ENCODE results near the gene IL17C. TPM values are rescaled to one million over a fixed set of nuclear protein-coding genes. Genes with fewer than 3 reads are reported as not detected.

The IL17C gene
- total RNA-seq, 2 experiments from 2014 or later = 0.86 TPM; not detected in 1

- DNase-seq (ENCODE audit: low spot score) = no peak
- Histone ChIP-seq H3K27ac (ENCODE audit: low read depth, low read length, poor library complexity, severe bottlenecking) (no peak overlapping the region), H2AFZ (ENCODE audit: low read length) (no peak overlapping the region), H3K4me2 (ENCODE audit: low read length) (no peak overlapping the region), H3K9me3 (ENCODE audit: low read length) (no peaks in the 10 kb centered on the region), H3K36me3 (ENCODE audit: insufficient read depth, low read length) (no peaks in the 10 kb centered on the region), H3K79me2 (ENCODE audit: insufficient read depth, low read depth, low read length) (no peaks in the 10 kb centered on the region), H3K4me3 (ENCODE audit: low read depth, low read length, poor library complexity, severe bottlenecking) (no peak overlapping the region), H3K4me1 (ENCODE audit: insufficient read depth, low read length, poor library complexity, severe bottlenecking) (peaks cover 41% of the 10 kb centered on the region), H4K20me1 (ENCODE audit: insufficient read depth, low read length) (no peaks in the 10 kb centered on the region), H3K9me2 (ENCODE audit: insufficient read depth, low read length) (no peaks in the 10 kb centered on the region)
- intact Hi-C loops (cut with micrococcal nuclease; ENCODE audit: unreplicated experiment) = no loop called here
- no TSS peak for BruUV-seq (replicated peaks)
- POLR2A ChIA-PET = interaction anchor here (0.7 kb wide), 1 partner anchor 305 kb away, joined by 4 read pairs; no protein-coding TSS in a partner anchor
- CTCF ChIA-PET (ENCODE audit: unreplicated experiment) = no interaction called here
- TF ChIP-seq EZH2phosphoT487 (IDR thresholded peaks at IDR 0.05; ENCODE audit: borderline replicate concordance, low read depth, low read length) (no peak), CTCF (conservative IDR thresholded peaks at IDR 0.05; ENCODE audit: low read length) (no peak)
Observed at GRCh38 chr16:88687676-88688012, 49.3 kb downstream of the IL17C start.

GRCh38 chr16:88688013-88688778, 49.8 kb downstream of the IL17C start:
- no peaks in the 10 kb centered on the region for H4K20me1 ChIP-seq (ENCODE audit: insufficient read depth, low read length)
- CTCF ChIA-PET (ENCODE audit: unreplicated experiment) = no interaction called here
- TF ChIP-seq CTCF (conservative IDR thresholded peaks at IDR 0.05; ENCODE audit: low read length) = no peak
- TF ChIP-seq EZH2phosphoT487 (IDR thresholded peaks at IDR 0.05; ENCODE audit: borderline replicate concordance, low read depth, low read length) = no peak
- no peak overlapping the region for H3K27ac ChIP-seq (ENCODE audit: low read depth, low read length, poor library complexity, severe bottlenecking)
- no peak overlapping the region for H3K4me3 ChIP-seq (ENCODE audit: low read depth, low read length, poor library complexity, severe bottlenecking)
- no peaks in the 10 kb centered on the region for H3K9me3 ChIP-seq (ENCODE audit: low read length)
- peaks cover 45% of the 10 kb centered on the region for H3K4me1 ChIP-seq (ENCODE audit: insufficient read depth, low read length, poor library complexity, severe bottlenecking)
- POLR2A ChIA-PET = no interaction called here
- no peaks in the 10 kb centered on the region for H3K9me2 ChIP-seq (ENCODE audit: insufficient read depth, low read length)
- intact Hi-C loops (cut with micrococcal nuclease; ENCODE audit: unreplicated experiment) = no loop called here
- no TSS peak for BruUV-seq (replicated peaks)
- no peak overlapping the region for H2AFZ ChIP-seq (ENCODE audit: low read length)
- H3K79me2 ChIP-seq (ENCODE audit: insufficient read depth, low read depth, low read length) = no peaks in the 10 kb centered on the region
- H3K36me3 ChIP-seq (ENCODE audit: insufficient read depth, low read length) = no peaks in the 10 kb centered on the region
- DNase-seq (ENCODE audit: low spot score) = no peak
- no peak overlapping the region for H3K4me2 ChIP-seq (ENCODE audit: low read length)

Other genes starting within 250 kb of the IL17C start
- gene ZFPM1, start 185.3 kb upstream of the IL17C start, total RNA-seq (2014; rRNA removed; shearing (Covaris generic)) = 0.98 and 2.1 TPM in 2 replicates
- gene ZFPM1, start 185.3 kb upstream of the IL17C start, total RNA-seq (2022) = 11.9 and 14.2 TPM in 2 replicates
- gene ZC3H18, start 68.2 kb upstream of the IL17C start, total RNA-seq (2014; rRNA removed; shearing (Covaris generic)) = 22.2 and 26.6 TPM in 2 replicates
- gene ZC3H18, start 68.2 kb upstream of the IL17C start, total RNA-seq (2022) = 72.1 and 79.0 TPM in 2 replicates
- 601 and 647 TPM in 2 replicates for gene CYBA, start 12.5 kb downstream of the IL17C start, total RNA-seq (2014; rRNA removed; shearing (Covaris generic))
- 315 and 359 TPM in 2 replicates for gene CYBA, start 12.5 kb downstream of the IL17C start, total RNA-seq (2022)
- 65.6 and 74.4 TPM in 2 replicates for gene MVD, start 24.5 kb downstream of the IL17C start, total RNA-seq (2014; rRNA removed; shearing (Covaris generic))
- gene MVD, start 24.5 kb downstream of the IL17C start, total RNA-seq (2022) = 136 and 158 TPM in 2 replicates
- gene SNAI3, start 47.9 kb downstream of the IL17C start, total RNA-seq (2014; rRNA removed; shearing (Covaris generic)) = 2.4 and 3.1 TPM in 2 replicates
- 1.6 and 3.3 TPM in 2 replicates for gene SNAI3, start 47.9 kb downstream of the IL17C start, total RNA-seq (2022)
- 39.2 and 52.4 TPM in 2 replicates for gene RNF166, start 67.8 kb downstream of the IL17C start, total RNA-seq (2014; rRNA removed; shearing (Covaris generic))
- gene RNF166, start 67.8 kb downstream of the IL17C start, total RNA-seq (2022) = 40.3 and 56.2 TPM in 2 replicates
- gene CTU2, start 67.9 kb downstream of the IL17C start, total RNA-seq (2014; rRNA removed; shearing (Covaris generic)) = 18.5 and 21.9 TPM in 2 replicates
- gene CTU2, start 67.9 kb downstream of the IL17C start, total RNA-seq (2022) = 23.3 and 24.4 TPM in 2 replicates
- 123 and 144 TPM in 2 replicates for gene PIEZO1, start 146.6 kb downstream of the IL17C start, total RNA-seq (2014; rRNA removed; shearing (Covaris generic))
- gene PIEZO1, start 146.6 kb downstream of the IL17C start, total RNA-seq (2022) = 154 and 157 TPM in 2 replicates
- 82.7 and 90.2 TPM in 2 replicates for gene CDT1, start 165.2 kb downstream of the IL17C start, total RNA-seq (2014; rRNA removed; shearing (Covaris generic))
- gene CDT1, start 165.2 kb downstream of the IL17C start, total RNA-seq (2022) = 108 and 150 TPM in 2 replicates
- 168 and 216 TPM in 2 replicates for gene APRT, start 173.4 kb downstream of the IL17C start, total RNA-seq (2014; rRNA removed; shearing (Covaris generic))
- 118 and 151 TPM in 2 replicates for gene APRT, start 173.4 kb downstream of the IL17C start, total RNA-seq (2022)
- gene GALNS, start 218.4 kb downstream of the IL17C start, total RNA-seq (2014; rRNA removed; shearing (Covaris generic)) = 17.2 and 18.5 TPM in 2 replicates
- 44.7 and 49.0 TPM in 2 replicates for gene GALNS, start 218.4 kb downstream of the IL17C start, total RNA-seq (2022)
- gene TRAPPC2L, start 218.6 kb downstream of the IL17C start, total RNA-seq (2014; rRNA removed; shearing (Covaris generic)) = 27.3 and 27.6 TPM in 2 replicates
- 34.2 and 44.9 TPM in 2 replicates for gene TRAPPC2L, start 218.6 kb downstream of the IL17C start, total RNA-seq (2022)
- gene PABPN1L, start 228.1 kb downstream of the IL17C start, total RNA-seq (2014; rRNA removed; shearing (Covaris generic)) = not detected in 2 replicates
- 0.38 TPM in 1 of 2 replicates, not detected in the other for gene PABPN1L, start 228.1 kb downstream of the IL17C start, total RNA-seq (2022)